KMS-11 (cell line): ENCODE measurements around the gene RAB37.

Experiments used
- H2AFZ ChIP-seq: fragments of 200-600 bp; sonication (generic); 2 replicates; pipeline ENCODE4 v1.6.1; 2016; ENCODE audit warnings: antibody characterized with exemption, mixed run types, low read depth
- H3K27ac ChIP-seq: fragments of 200-600 bp; sonication (generic); 2 replicates; pipeline ENCODE4 v1.6.1; 2016; ENCODE audit warnings: mild to moderate bottlenecking, mixed run types
- H3K27me3 ChIP-seq: fragments of 200-600 bp; sonication (generic); 2 replicates; pipeline ENCODE4 v1.6.1; 2017; ENCODE audit warnings: mild to moderate bottlenecking, low read depth, mixed run types, moderate library complexity; ENCODE audit not compliant: insufficient read depth
- H3K36me3 ChIP-seq: fragments of 200-600 bp; sonication (generic); 2 replicates; pipeline ENCODE4 v1.6.1; 2017; ENCODE audit warnings: mild to moderate bottlenecking, mixed run types; ENCODE audit not compliant: insufficient read depth
- H3K4me1 ChIP-seq: fragments of 200-600 bp; sonication (generic); 2 replicates; pipeline ENCODE4 v1.6.1; 2016; ENCODE audit warnings: mild to moderate bottlenecking, low read depth, mixed run types; ENCODE audit not compliant: poor library complexity, severe bottlenecking
- H3K4me2 ChIP-seq: fragments of 200-600 bp; sonication (generic); 2 replicates; pipeline ENCODE4 v1.7.0; 2016; ENCODE audit warnings: mild to moderate bottlenecking, mixed run types
- H3K4me3 ChIP-seq: fragments of 200-600 bp; sonication (generic); IDR thresholded peaks from 2 replicates; pipeline ENCODE4 v1.6.1; 2017; ENCODE audit warnings: low read depth, low read length, mixed read lengths; ENCODE audit not compliant: insufficient read depth
- H3K79me2 ChIP-seq: fragments of 200-600 bp; sonication (generic); 2 replicates; pipeline ENCODE4 v1.6.1; 2016; ENCODE audit warnings: low read depth, mixed run types; ENCODE audit not compliant: insufficient read depth
- H3K9ac ChIP-seq: fragments of 200-600 bp; sonication (generic); 2 replicates; pipeline ENCODE4 v1.6.1; 2016; ENCODE audit warnings: mild to moderate bottlenecking, mixed run types
- H4K20me1 ChIP-seq: fragments of 200-600 bp; sonication (generic); 2 replicates; pipeline ENCODE4 v1.6.1; 2016; ENCODE audit warnings: mild to moderate bottlenecking, mixed run types; ENCODE audit not compliant: insufficient read depth
- TF ChIP-seq, protein P1 (sequence below): fragments of 200-600 bp; sonication (generic); conservative IDR thresholded peaks from 2 replicates; pipeline ENCODE4 v1.6.1; 2017; ENCODE audit warnings: low read depth, mild to moderate bottlenecking, antibody characterized with exemption, low read length, moderate library complexity, mixed read lengths

RAB37 gene

DNA sequence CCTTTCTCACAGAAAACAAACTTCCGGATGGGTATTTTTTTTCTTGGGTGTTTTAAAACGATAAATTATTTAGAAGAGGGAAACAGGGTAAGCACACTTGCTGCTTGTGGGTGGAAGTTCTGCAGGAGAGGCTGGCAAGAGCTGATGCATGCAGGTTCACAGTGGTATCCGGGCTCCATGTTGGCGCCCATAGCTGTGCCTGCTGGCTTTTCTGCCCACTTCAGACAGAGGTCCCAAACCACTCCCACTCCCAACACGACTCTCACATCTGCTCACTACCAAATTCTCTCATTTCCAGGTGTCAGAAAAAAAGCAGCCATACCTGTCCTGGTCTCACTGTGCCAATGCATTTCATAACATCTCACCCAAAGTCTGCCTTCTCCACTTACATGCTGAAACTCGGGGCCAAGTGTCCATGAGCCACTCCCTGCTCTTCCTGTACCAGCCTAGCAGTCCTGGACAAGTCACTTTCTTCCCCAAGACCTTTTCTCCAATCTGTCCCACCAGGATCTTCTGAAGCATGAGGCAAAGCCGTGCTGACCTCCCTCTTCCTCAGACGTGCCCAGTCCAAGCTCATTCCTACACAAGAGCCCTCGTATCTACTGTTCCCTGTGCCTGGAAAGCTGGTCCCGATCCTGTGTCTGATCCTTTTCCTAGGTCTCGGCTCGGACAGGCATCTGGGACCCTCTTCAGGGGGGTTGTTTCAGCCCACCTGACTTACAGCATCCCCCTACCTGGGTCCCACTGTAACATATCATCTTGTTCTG, 25.8 kb upstream of the RAB37 start:
- Histone ChIP-seq H3K79me2 (no peaks in the 10 kb centered on the region), H3K4me2 (no peak overlapping the region), H3K27me3 (no peaks in the 10 kb centered on the region; the same call in 1 of the 2 replicates), H3K27ac (no peak overlapping the region), H3K4me3 (no peak overlapping the region), H3K4me1 (peaks cover 18% of the 10 kb centered on the region), H3K36me3 (no peaks in the 10 kb centered on the region), H3K9ac (no peak overlapping the region), H4K20me1 (no peaks in the 10 kb centered on the region), H2AFZ (no peak overlapping the region)
- TF ChIP-seq, protein P1, sequence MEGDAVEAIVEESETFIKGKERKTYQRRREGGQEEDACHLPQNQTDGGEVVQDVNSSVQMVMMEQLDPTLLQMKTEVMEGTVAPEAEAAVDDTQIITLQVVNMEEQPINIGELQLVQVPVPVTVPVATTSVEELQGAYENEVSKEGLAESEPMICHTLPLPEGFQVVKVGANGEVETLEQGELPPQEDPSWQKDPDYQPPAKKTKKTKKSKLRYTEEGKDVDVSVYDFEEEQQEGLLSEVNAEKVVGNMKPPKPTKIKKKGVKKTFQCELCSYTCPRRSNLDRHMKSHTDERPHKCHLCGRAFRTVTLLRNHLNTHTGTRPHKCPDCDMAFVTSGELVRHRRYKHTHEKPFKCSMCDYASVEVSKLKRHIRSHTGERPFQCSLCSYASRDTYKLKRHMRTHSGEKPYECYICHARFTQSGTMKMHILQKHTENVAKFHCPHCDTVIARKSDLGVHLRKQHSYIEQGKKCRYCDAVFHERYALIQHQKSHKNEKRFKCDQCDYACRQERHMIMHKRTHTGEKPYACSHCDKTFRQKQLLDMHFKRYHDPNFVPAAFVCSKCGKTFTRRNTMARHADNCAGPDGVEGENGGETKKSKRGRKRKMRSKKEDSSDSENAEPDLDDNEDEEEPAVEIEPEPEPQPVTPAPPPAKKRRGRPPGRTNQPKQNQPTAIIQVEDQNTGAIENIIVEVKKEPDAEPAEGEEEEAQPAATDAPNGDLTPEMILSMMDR = no peak

DNA sequence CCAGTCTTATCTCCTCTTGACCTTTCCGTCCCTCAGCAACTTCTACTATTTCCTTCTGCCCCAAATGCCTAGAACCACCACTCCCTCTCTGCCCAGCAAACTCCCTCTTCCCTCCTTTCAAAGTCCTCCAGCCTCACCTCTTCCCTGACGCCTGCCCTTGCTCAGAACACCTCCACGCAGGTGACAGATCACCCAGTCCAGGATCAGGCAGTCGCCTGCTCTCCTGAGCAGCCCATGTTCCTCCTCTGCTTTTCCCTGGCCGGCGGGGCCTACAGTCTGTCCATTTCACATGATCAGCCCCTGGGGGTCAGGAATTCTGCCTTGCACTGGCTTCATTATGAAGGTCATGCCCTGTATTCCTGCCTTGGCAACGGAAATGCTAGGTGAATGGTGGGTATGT, 24.8 kb upstream of the RAB37 start:
- no peaks in the 10 kb centered on the region for H3K79me2 ChIP-seq
- no peak overlapping the region for H3K4me2 ChIP-seq
- H3K27ac ChIP-seq = no peak overlapping the region
- H3K4me3 ChIP-seq = no peak overlapping the region
- TF ChIP-seq, protein P1 = no peak
- H3K9ac ChIP-seq = no peak overlapping the region
- no peak overlapping the region for H2AFZ ChIP-seq
- H3K4me1 ChIP-seq = peaks cover 18% of the 10 kb centered on the region
- H4K20me1 ChIP-seq = no peaks in the 10 kb centered on the region
- no peaks in the 10 kb centered on the region; the same call in 1 of the 2 replicates for H3K27me3 ChIP-seq
- no peaks in the 10 kb centered on the region for H3K36me3 ChIP-seq

DNA sequence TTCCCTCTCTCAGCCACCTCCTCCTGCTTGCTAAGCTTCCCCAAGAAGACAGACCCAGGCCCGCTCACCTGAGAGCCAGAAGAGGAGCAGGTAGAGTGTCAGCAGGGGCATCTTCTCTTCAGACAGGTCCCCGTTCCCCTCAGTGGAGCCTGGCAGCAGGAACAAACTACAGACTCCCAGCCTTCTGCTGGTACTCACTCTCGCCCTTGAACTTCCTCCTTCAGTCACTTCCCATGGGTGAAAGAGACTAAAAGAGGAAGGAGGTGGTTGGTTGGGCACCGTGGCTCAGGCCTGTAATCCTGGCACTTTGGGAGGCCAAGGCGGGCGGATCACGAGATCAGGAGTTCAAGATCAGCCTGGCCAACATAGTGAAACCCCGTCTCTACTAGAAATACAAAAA, 24.3 kb upstream of the RAB37 start, which contains the start of gene CD300LF:
Gene CD300LF, minus strand, starts transcription at position 168 of the 400 bp plus-strand sequence. Its CDS starts 57 bp downstream, at position 111.
- TF ChIP-seq, protein P1 = no peak
- Histone ChIP-seq H3K4me2 (no peak within 1 kb of the TSS), H3K4me1 (peaks cover 18% of the 10 kb centered on the region)

DNA sequence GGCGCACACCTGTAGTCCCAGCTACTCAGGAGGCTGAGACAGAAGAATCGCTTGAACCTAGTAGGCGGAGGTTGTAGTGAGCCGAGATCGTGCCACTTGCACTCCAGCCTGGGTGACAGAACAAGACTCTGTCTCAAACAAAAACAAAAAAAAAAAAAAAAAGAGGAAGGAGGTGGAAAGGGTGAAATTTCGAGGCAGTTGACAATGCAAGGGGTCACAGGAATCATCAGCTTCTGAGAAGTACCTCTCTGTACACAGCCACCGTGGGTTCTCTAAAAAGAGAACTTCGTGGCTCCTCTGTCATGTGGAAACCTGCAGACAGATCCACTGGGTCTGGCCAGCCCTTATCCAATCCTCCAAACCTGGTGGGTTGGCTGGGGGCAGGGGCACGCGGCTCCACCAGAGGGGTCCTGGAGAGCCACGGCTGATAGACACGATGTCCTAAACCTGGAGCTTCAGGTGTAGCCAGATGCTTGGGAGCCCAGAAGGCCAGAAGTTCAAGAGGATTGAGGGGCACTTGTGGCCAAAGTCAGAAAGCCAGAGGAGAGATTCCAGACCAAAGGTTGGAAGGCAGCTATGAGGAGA, 23.8 kb upstream of the RAB37 start:
- Histone ChIP-seq H3K4me2 (no peak overlapping the region), H3K27me3 (no peaks in the 10 kb centered on the region; the same call in 1 of the 2 replicates), H3K79me2 (no peaks in the 10 kb centered on the region), H2AFZ (no peak overlapping the region), H3K9ac (no peak overlapping the region), H3K4me1 (peaks cover 18% of the 10 kb centered on the region), H4K20me1 (no peaks in the 10 kb centered on the region), H3K27ac (no peak overlapping the region), H3K36me3 (no peaks in the 10 kb centered on the region), H3K4me3 (no peak overlapping the region)
- TF ChIP-seq, protein P1 = no peak

More for the DNA sequence above, 24.3 kb upstream of the RAB37 start, which contains the start of gene CD300LF:
- no peaks in the 10 kb centered on the region for H3K79me2 ChIP-seq
- no peak within 1 kb of the TSS for H3K27ac ChIP-seq
- H2AFZ ChIP-seq = no peak within 1 kb of the TSS
- H3K9ac ChIP-seq = no peak within 1 kb of the TSS
- no peak within 1 kb of the TSS for H3K4me3 ChIP-seq
- H4K20me1 ChIP-seq = no peaks in the 10 kb centered on the region
- no peaks in the 10 kb centered on the region; the same call in 1 of the 2 replicates for H3K27me3 ChIP-seq
- H3K36me3 ChIP-seq = no peaks in the 10 kb centered on the region
